Astrocyte (in vitro differentiated cells and primary cell): ENCODE data around the gene COL11A2.

Source experiments
- CTCF ChIP-seq: IDR thresholded peaks from 2 replicates; pipeline ENCODE4 v1.5.1; 2011; ENCODE audit warnings: low read depth, mild to moderate bottlenecking, inconsistent platforms, low read length, moderate library complexity; ENCODE audit not compliant: insufficient read depth
- EZH2 ChIP-seq: IDR thresholded peaks from 2 replicates; pipeline ENCODE4 v1.6.1; 2012; ENCODE audit warnings: mild to moderate bottlenecking, low read length, inconsistent platforms; ENCODE audit not compliant: insufficient read depth

DNA sequence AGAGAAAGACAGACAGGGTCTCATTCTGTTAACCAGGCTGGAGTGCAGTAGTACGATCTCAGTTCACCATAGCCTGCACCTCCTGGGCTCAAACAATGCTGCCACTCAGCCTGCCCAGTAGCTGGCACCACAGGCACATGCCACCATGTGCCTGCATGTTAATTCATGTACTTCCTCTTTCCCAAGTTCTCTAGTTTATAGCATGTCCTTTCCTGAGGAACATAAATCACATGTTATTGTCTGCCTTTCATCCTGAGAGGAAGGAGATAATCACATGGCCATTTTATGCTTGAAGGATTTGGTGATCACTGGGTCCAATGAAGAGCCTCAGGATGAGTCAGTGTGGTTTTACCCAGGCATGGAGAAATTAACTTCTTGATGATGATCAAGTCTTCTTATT is 47.9 kb downstream of the COL11A2 start:
- TF ChIP-seq CTCF = no peak
- no peak for TF ChIP-seq EZH2
